GM23248 (cell line): ENCODE data around the gene SLC25A38. TPM values are rescaled to one million over a fixed set of nuclear protein-coding genes. Genes with fewer than 3 reads are reported as not detected.
"Not testable (repeated sequence)": the region's sequence is repeated elsewhere in the genome, so short reads cannot be mapped to it uniquely, and the experiment has no call there.

Experiments
- DNase-seq: peaks from one replicate; pipeline ENCODE4 v3.0.0-alpha.2; 2015
- H2AFZ ChIP-seq: fragments of 200-600 bp; sonication (generic); 2 replicates; pipeline ENCODE4 v1.6.1; 2016; ENCODE audit warnings: antibody characterized with exemption
- H3F3A ChIP-seq: fragments of 200-600 bp; sonication (generic); 2 replicates; pipeline ENCODE4 v1.6.1; 2016; ENCODE audit warnings: mild to moderate bottlenecking, antibody characterized with exemption, mixed run types; ENCODE audit not compliant: insufficient read depth
- H3K27ac ChIP-seq: fragments of 200-600 bp; sonication (generic); 2 replicates; pipeline ENCODE4 v1.5.1; 2016; ENCODE audit warnings: mild to moderate bottlenecking
- H3K27me3 ChIP-seq: fragments of 200-600 bp; sonication (generic); replicated peaks from 2 replicates; pipeline ENCODE4 v1.6.1; 2016; ENCODE audit warnings: mild to moderate bottlenecking; ENCODE audit not compliant: insufficient read depth
- H3K36me3 ChIP-seq: fragments of 200-600 bp; sonication (generic); 2 replicates; pipeline ENCODE4 v1.6.1; 2016; ENCODE audit warnings: low read depth, mild to moderate bottlenecking
- H3K4me1 ChIP-seq: fragments of 200-600 bp; sonication (generic); 2 replicates; pipeline ENCODE4 v1.6.1; 2016; ENCODE audit warnings: mild to moderate bottlenecking; ENCODE audit not compliant: insufficient read depth
- H3K4me2 ChIP-seq: fragments of 200-600 bp; sonication (generic); one replicate; pipeline ENCODE4 v1.6.1; 2016; ENCODE audit warnings: mild to moderate bottlenecking; ENCODE audit not compliant: unreplicated experiment
- H3K4me3 ChIP-seq: fragments of 200-600 bp; sonication (generic); 2 replicates; pipeline ENCODE4 v1.5.1; 2016; ENCODE audit warnings: mild to moderate bottlenecking
- H3K79me2 ChIP-seq: fragments of 200-600 bp; sonication (generic); 2 replicates; pipeline ENCODE4 v1.6.1; 2016; ENCODE audit warnings: mild to moderate bottlenecking; ENCODE audit not compliant: insufficient read depth
- H3K9ac ChIP-seq: fragments of 200-600 bp; sonication (generic); 2 replicates; pipeline ENCODE4 v1.6.1; 2016; ENCODE audit warnings: mild to moderate bottlenecking
- H3K9me2 ChIP-seq: fragments of 200-600 bp; sonication (generic); 2 replicates; pipeline ENCODE4 v1.6.1; 2016; ENCODE audit warnings: mixed run types, mild to moderate bottlenecking, moderate library complexity; ENCODE audit not compliant: insufficient read depth
- H3K9me3 ChIP-seq: fragments of 200-600 bp; sonication (generic); one replicate; pipeline ENCODE4 v1.6.1; 2017; ENCODE audit warnings: low read depth
- H4K20me1 ChIP-seq: fragments of 200-600 bp; sonication (generic); 2 replicates; pipeline ENCODE4 v1.6.0; 2016; ENCODE audit not compliant: insufficient read depth
- EZH2 ChIP-seq: fragments of 200-600 bp; sonication (generic); IDR thresholded peaks from 2 replicates; pipeline ENCODE4 v1.6.1; 2018; ENCODE audit warnings: antibody characterized with exemption, mild to moderate bottlenecking; ENCODE audit not compliant: insufficient read depth, poor library complexity, severe bottlenecking
- EZH2phosphoT487 ChIP-seq: fragments of 200-600 bp; sonication (generic); IDR thresholded peaks from 2 replicates; pipeline ENCODE4 v1.6.1; 2018; ENCODE audit warnings: antibody characterized with exemption, moderate library complexity, mild to moderate bottlenecking, low read depth; ENCODE audit not compliant: insufficient read depth
- WGBS, 2 experiments: methylation state at CpG; one replicate each; pipeline ENCODE4 v1.1.6; 2015 to 2017; ENCODE audit warnings: low lambda C conversion rate in 2 of 2, low coverage in 1 of 2; ENCODE audit errors: missing lambda C conversion rate in 2 of 2; 5-methylcytosine and 5-hydroxymethylcytosine counted together
- in situ Hi-C: fragments of 300-500 bp; cut with MboI; formaldehyde crosslinking; loops from 2 replicates; pipeline ENCODE4 v1.15.0; 2020
- polyA plus RNA-seq: library from polyadenylated mRNA; unstranded; fragments of >200 nt; fragmentation: Nextera tagmentation; extraction: Ambion mirVana; gene quantifications from 2 replicates; pipeline ENCODE4 v1.2.1, GENCODE V29; 2016
- total RNA-seq: library from RNA; depleted of rRNA; stranded (reverse); fragments of >200 nt; shearing (Covaris generic); gene quantifications from 2 replicates; pipeline ENCODE4 v1.2.3, GENCODE V29; 2014

Gene SLC25A38
- total and polyA plus RNA-seq, 2 experiments from 2014 or later: 23.9 to 40.1 TPM

DNA sequence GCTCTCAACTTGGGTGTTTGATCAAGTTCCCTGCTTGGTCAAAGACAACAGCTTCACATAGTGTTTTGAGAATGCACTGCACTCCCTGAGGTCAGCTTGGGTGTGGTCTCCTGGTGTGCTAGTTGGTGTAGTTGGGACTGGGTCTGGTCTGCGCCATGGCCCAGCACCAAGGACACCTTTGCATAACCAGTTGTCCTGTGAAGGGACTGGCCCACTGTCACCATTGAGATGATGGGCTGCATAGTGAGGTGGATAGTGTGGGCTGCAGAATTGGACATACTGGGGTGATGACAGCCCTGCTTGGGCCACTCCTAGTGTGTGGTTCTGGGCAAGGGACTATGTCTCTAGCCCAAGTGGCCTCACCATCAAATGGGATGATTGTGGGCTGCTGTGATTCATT lies 32.8 kb downstream of the SLC25A38 start:
- H4K20me1 ChIP-seq: no peaks in the 10 kb centered on the region; the same call in 1 of the 2 replicates
- no peaks in the 10 kb centered on the region for H3K9me3 ChIP-seq
- in situ Hi-C loops: no loop called here
- H3K27me3 ChIP-seq: no peaks in the 10 kb centered on the region
- H3K79me2 ChIP-seq: no peaks in the 10 kb centered on the region
- no peak overlapping the region for H3K27ac ChIP-seq
- no peak for TF ChIP-seq EZH2
- TF ChIP-seq EZH2phosphoT487: no peak
- H2AFZ ChIP-seq: no peak overlapping the region
- peak; percentile 28 for DNase-seq
- H3K36me3 ChIP-seq: peaks cover 33% of the 10 kb centered on the region
- H3K4me2 ChIP-seq: no peak overlapping the region
- H3K4me1 ChIP-seq: no peaks in the 10 kb centered on the region
- peaks cover 58% of the 10 kb centered on the region for H3F3A ChIP-seq
- no peaks in the 10 kb centered on the region for H3K9me2 ChIP-seq
- WGBS, 2 experiments: 94 to 100% methylated on average over 1 of the region's 1 CpG
- H3K4me3 ChIP-seq: no peak overlapping the region
- no peak overlapping the region for H3K9ac ChIP-seq

DNA sequence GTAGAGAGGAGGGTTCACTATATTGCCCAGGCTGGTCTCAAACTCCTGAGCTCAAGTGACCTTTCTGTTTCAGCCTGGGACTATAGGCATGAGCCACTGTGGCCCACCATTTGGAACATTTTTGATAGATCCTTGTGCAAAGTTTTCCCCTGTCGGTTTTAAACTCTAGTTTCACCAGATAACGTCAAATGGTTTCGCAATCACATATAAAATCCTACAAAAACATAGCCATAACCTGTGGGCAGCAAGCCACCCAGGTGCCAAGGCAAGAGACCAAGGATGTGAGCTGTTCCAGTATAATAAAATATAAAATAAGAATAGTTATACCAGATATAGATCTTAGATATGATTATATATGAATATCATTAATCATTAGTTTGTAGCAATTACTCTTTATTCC lies 33.8 kb downstream of the SLC25A38 start:
- H3K27me3 ChIP-seq, H3K4me1 ChIP-seq, H3K9ac ChIP-seq, H3K79me2 ChIP-seq, H3K9me3 ChIP-seq, H3K4me2 ChIP-seq, H3K4me3 ChIP-seq, in situ Hi-C loops, H4K20me1 ChIP-seq, H3K27ac ChIP-seq, H3K9me2 ChIP-seq, DNase-seq, H2AFZ ChIP-seq: not testable (repeated sequence)
- H3F3A ChIP-seq: peaks cover 48% of the 10 kb centered on the region
- peaks cover 23% of the 10 kb centered on the region for H3K36me3 ChIP-seq
- 32 to 44% methylated on average over 3 of the region's 3 CpGs for WGBS, 2 experiments

DNA sequence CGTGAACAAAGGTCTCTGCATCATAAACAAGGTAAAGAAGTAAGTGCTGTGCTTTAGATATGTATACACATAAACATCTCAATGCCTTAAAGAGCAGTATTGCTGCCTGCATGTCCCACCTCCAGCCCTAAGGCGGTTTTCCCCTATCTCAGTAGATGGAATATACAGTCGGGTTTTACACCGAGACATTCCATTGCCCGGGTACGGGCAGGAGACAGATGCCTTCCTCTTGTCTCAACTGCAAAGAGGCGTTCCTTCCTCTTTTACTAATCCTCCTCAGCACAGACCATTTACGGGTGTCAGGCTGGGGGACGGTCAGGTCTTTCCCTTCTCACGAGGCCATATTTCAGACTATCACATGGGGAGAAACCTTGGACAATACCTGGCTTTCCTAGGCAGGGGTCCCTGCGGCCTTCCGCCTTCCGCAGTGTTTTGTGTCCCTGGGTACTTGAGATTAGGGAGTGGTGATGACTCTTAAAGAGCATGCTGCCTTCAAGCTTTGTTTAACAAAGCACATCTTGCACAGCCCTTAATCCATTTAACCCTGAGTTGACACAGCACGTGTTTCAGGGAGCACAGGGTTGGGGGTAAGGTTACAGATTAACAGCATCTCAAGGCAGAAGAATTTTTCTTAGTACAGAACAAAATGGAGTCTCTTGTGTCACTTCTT lies 35.5 kb downstream of the SLC25A38 start:
- H3K4me2 ChIP-seq, H3K9ac ChIP-seq, DNase-seq, H3K9me3 ChIP-seq, H3K79me2 ChIP-seq, H3K9me2 ChIP-seq, H3K4me3 ChIP-seq, H3K27ac ChIP-seq, in situ Hi-C loops, H4K20me1 ChIP-seq, H3K4me1 ChIP-seq, H3K36me3 ChIP-seq, H3K27me3 ChIP-seq, H2AFZ ChIP-seq: not testable (repeated sequence)
- H3F3A ChIP-seq: peaks cover 31% of the 10 kb centered on the region
- 54 to 60% methylated on average over 13 to 14 of the region's 14 CpGs for WGBS, 2 experiments

DNA sequence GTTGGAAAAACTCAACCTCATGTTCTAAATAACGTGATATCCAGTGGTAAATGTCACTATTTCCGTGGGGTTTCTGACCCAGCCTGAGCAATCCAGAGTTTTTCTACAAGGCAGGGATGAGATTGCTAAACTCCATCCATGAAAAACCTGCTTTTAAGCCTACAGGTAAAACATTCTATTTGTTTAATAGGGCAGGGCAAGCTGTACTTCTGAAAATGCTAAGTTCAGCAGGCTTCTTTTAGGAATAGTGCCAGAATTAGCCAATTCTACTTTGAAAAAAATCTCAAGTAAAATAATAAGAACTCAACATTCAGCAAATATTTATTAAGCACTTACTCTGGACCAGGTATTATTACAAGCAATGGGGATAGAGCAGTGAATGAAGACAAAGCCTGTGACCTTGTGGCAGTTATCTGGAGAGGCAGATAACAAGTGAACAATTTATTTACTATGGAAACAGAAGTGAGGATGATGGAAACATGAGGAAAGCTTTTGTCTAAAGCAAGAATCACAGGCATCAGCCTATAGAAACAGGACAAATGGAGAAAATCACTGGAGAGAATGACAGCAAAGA lies 36.7 kb downstream of the SLC25A38 start:
- WGBS, 2 experiments: 89 to 93% methylated on average over 2 of the region's 2 CpGs
- H3K36me3 ChIP-seq: no peaks in the 10 kb centered on the region
- H3K79me2 ChIP-seq: no peaks in the 10 kb centered on the region
- no peak overlapping the region for H3K9ac ChIP-seq
- no peak for TF ChIP-seq EZH2
- no peak for TF ChIP-seq EZH2phosphoT487
- peaks cover 20% of the 10 kb centered on the region for H3F3A ChIP-seq
- H3K4me2 ChIP-seq: no peak overlapping the region
- in situ Hi-C loops: no loop called here
- H3K27ac ChIP-seq: no peak overlapping the region
- no peak overlapping the region for H3K4me3 ChIP-seq
- no peak for DNase-seq
- no peaks in the 10 kb centered on the region for H3K9me3 ChIP-seq
- no peaks in the 10 kb centered on the region for H4K20me1 ChIP-seq
- H2AFZ ChIP-seq: no peak overlapping the region
- H3K4me1 ChIP-seq: no peaks in the 10 kb centered on the region
- no peaks in the 10 kb centered on the region for H3K27me3 ChIP-seq
- no peaks in the 10 kb centered on the region for H3K9me2 ChIP-seq

DNA sequence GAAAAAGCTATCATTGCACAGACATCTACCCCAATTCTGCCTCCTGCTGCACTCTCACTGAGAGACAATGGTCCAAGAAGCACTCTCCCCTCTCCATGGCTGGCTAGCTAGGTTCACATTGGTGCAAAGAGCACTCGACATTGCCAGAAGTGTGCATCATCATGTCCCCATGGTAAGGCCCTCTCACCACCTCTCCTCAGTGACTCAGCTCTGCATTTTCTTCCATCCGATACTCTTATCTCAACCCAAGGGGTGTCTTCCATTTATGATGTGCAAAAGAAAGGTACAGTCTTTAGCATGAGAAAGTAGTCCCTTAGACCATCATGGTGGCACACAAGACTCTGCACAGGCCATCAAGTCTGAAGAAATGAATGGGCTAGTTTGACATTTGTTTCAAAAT lies 37.4 kb downstream of the SLC25A38 start:
- Histone ChIP-seq H3K79me2 (no peaks in the 10 kb centered on the region), H3F3A (peaks cover 13% of the 10 kb centered on the region), H2AFZ (no peak overlapping the region), H3K36me3 (no peaks in the 10 kb centered on the region), H3K9me3 (no peaks in the 10 kb centered on the region), H3K27ac (no peak overlapping the region), H3K4me1 (no peaks in the 10 kb centered on the region), H3K9ac (no peak overlapping the region), H3K9me2 (no peaks in the 10 kb centered on the region), H4K20me1 (no peaks in the 10 kb centered on the region), H3K4me3 (no peak overlapping the region), H3K27me3 (no peaks in the 10 kb centered on the region), H3K4me2 (no peak overlapping the region)
- in situ Hi-C loops: no loop called here
- 91 to 97% methylated on average over 2 of the region's 2 CpGs for WGBS, 2 experiments
- no peak for TF ChIP-seq EZH2phosphoT487
- TF ChIP-seq EZH2: no peak
- no peak for DNase-seq
